HEK293 (cell line): Measurements from ENCODE around the gene NR1H2.

ENCODE experiments used
- CTCF ChIP-seq: fragments of 450-650 bp; formaldehyde crosslinking; IDR thresholded peaks from 2 replicates; pipeline ENCODE4 v1.5.1; 2016; ENCODE audit warnings: missing biosample characterization, missing genetic modification characterization
- OVOL3 ChIP-seq: fragments of 450-650 bp; formaldehyde crosslinking; IDR thresholded peaks from 2 replicates; pipeline ENCODE4 v1.5.1; 2016; ENCODE audit warnings: missing biosample characterization, missing genetic modification characterization
- PBX3 ChIP-seq: sonication (generic); formaldehyde crosslinking; IDR thresholded peaks from 2 replicates; pipeline ENCODE4 v1.8.1; 2022; ENCODE audit warnings: mild to moderate bottlenecking, moderate library complexity, missing genetic modification reagents
- REPIN1 ChIP-seq: fragments of 450-650 bp; formaldehyde crosslinking; IDR thresholded peaks from 2 replicates; pipeline ENCODE4 v1.5.1; 2017; ENCODE audit warnings: missing biosample characterization, missing genetic modification characterization, low read depth
- REST ChIP-seq: fragments of 450-650 bp; formaldehyde crosslinking; IDR thresholded peaks from 2 replicates; pipeline ENCODE4 v1.5.1; 2016; ENCODE audit warnings: missing biosample characterization, missing genetic modification characterization
- SP2 ChIP-seq: fragments of 450-650 bp; formaldehyde crosslinking; IDR thresholded peaks from 2 replicates; pipeline ENCODE4 v1.5.1; 2016; ENCODE audit warnings: missing biosample characterization, missing genetic modification characterization
- ZFP3 ChIP-seq: fragments of 450-650 bp; formaldehyde crosslinking; IDR thresholded peaks from 2 replicates; pipeline ENCODE4 v1.5.1; 2016; ENCODE audit warnings: low read depth, missing biosample characterization, missing genetic modification characterization
- ZNF114 ChIP-seq: fragments of 450-650 bp; formaldehyde crosslinking; IDR thresholded peaks from 2 replicates; pipeline ENCODE4 v1.5.0; 2017; ENCODE audit warnings: missing biosample characterization, missing genetic modification characterization
- ZNF133 ChIP-seq: fragments of 450-650 bp; formaldehyde crosslinking; IDR thresholded peaks from 2 replicates; pipeline ENCODE4 v1.5.1; 2016; ENCODE audit warnings: missing biosample characterization, missing genetic modification characterization
- ZNF23 ChIP-seq: fragments of 450-650 bp; formaldehyde crosslinking; IDR thresholded peaks from 2 replicates; pipeline ENCODE4 v1.5.1; 2016; ENCODE audit warnings: missing biosample characterization, missing genetic modification characterization, borderline replicate concordance
- ZNF335 ChIP-seq: fragments of 450-650 bp; formaldehyde crosslinking; conservative IDR thresholded peaks from 2 replicates; pipeline ENCODE4 v1.5.1; 2016; ENCODE audit warnings: missing biosample characterization, missing genetic modification characterization
- ZNF530 ChIP-seq: fragments of 450-650 bp; formaldehyde crosslinking; IDR thresholded peaks from 2 replicates; pipeline ENCODE4 v1.5.1; 2016; ENCODE audit warnings: low read depth, missing biosample characterization, missing genetic modification characterization

GRCh38 chr19:50362656-50363424 lies 13.4 kb upstream of the NR1H2 start:
- TF ChIP-seq CTCF (tag by site-specific recombination), result no peak
- no peak for TF ChIP-seq ZNF23
- TF ChIP-seq ZNF530, result no peak
- TF ChIP-seq REST (tag by site-specific recombination), result no peak
- no peak for TF ChIP-seq ZNF335 (tag by site-specific recombination)
- TF ChIP-seq REPIN1, result no peak
- TF ChIP-seq ZFP3 (tag by site-specific recombination), result no peak
- TF ChIP-seq SP2 (tag by site-specific recombination), result no peak
- TF ChIP-seq ZNF114, result no peak
- no peak for TF ChIP-seq OVOL3 (tag by site-specific recombination)
- TF ChIP-seq ZNF133 (tag by site-specific recombination), result no peak
- TF ChIP-seq PBX3 (CRISPR knock-in tag), result no peak
